DOHH2 (cell line): ENCODE measurements around the gene BTRC.
A peak's percentile ranks its signal among the peaks of the same experiment; 100 is the strongest.

Experiments
- H3F3A ChIP-seq: fragments of 200-600 bp; sonication (generic), shearing (Covaris generic); 2 replicates; pipeline ENCODE4 v1.6.0; 2016; ENCODE audit warnings: antibody characterized with exemption, mild to moderate bottlenecking; ENCODE audit not compliant: control insufficient read depth, insufficient read depth
- H3K27ac ChIP-seq: fragments of 200-600 bp; sonication (generic); 2 replicates; pipeline ENCODE4 v1.5.1; 2014; ENCODE audit warnings: low read depth, mild to moderate bottlenecking, low read length, moderate library complexity
- H3K27me3 ChIP-seq: fragments of 200-600 bp; sonication (generic); 2 replicates; pipeline ENCODE4 v1.6.1; 2014; ENCODE audit warnings: mild to moderate bottlenecking, low read length, mixed read lengths; ENCODE audit not compliant: control insufficient read depth
- H3K36me3 ChIP-seq: fragments of 200-600 bp; sonication (generic); 2 replicates; pipeline ENCODE4 v1.6.1; 2014; ENCODE audit warnings: mild to moderate bottlenecking, low read length, moderate library complexity, mixed read lengths; ENCODE audit not compliant: control insufficient read depth
- H3K4me1 ChIP-seq: fragments of 200-600 bp; sonication (generic); 2 replicates; pipeline ENCODE4 v1.6.1; 2014; ENCODE audit warnings: mild to moderate bottlenecking, low read length, mixed read lengths; ENCODE audit not compliant: control insufficient read depth
- H3K4me2 ChIP-seq: fragments of 200-600 bp; sonication (generic); 2 replicates; pipeline ENCODE4 v1.6.0; 2014; ENCODE audit warnings: mild to moderate bottlenecking, low read length, moderate library complexity
- H3K4me3 ChIP-seq: fragments of 200-600 bp; sonication (generic); 2 replicates; pipeline ENCODE4 v1.5.1; 2014; ENCODE audit warnings: mild to moderate bottlenecking, low read length, mixed read lengths
- H3K79me2 ChIP-seq: fragments of 200-600 bp; sonication (generic); 2 replicates; pipeline ENCODE4 v1.6.1; 2014; ENCODE audit warnings: mild to moderate bottlenecking, low read length, mixed read lengths; ENCODE audit not compliant: control insufficient read depth
- H3K9me2 ChIP-seq: fragments of 200-600 bp; sonication (generic); replicated peaks from 2 replicates; pipeline ENCODE4 v1.6.1; 2014; ENCODE audit warnings: mild to moderate bottlenecking, low read length, mixed read lengths; ENCODE audit not compliant: control insufficient read depth
- H3K9me3 ChIP-seq: fragments of 200-600 bp; sonication (generic); 2 replicates; pipeline ENCODE4 v1.6.1; 2014; ENCODE audit warnings: antibody characterized with exemption, low read length, mixed read lengths; ENCODE audit not compliant: control insufficient read depth, insufficient read depth
- H4K20me1 ChIP-seq: fragments of 200-600 bp; sonication (generic); 2 replicates; pipeline ENCODE4 v1.6.0; 2014; ENCODE audit warnings: low read depth, mild to moderate bottlenecking, antibody characterized with exemption, low read length, moderate library complexity; ENCODE audit not compliant: control insufficient read depth, insufficient read depth
- EZH2phosphoT487 ChIP-seq: fragments of 200-600 bp; sonication (generic); IDR thresholded peaks from 2 replicates; pipeline ENCODE4 v1.6.1; 2017; ENCODE audit warnings: borderline replicate concordance, mild to moderate bottlenecking, antibody characterized with exemption, low read length, moderate library complexity, mixed read lengths
- TF ChIP-seq, protein P1 (sequence below): fragments of 200-600 bp; sonication (generic); IDR thresholded peaks from one replicate; pipeline ENCODE4 v1.5.1; 2014; ENCODE audit warnings: antibody characterized with exemption, mild to moderate bottlenecking, low read depth, low read length; ENCODE audit not compliant: poor library complexity, severe bottlenecking

The BTRC gene

GRCh38 chr10:101567165-101568006, 213.4 kb downstream of the BTRC start:
- no peaks in the 10 kb centered on the region; the same call in 1 of the 2 replicates for H4K20me1 ChIP-seq
- H3K36me3 ChIP-seq: no peaks in the 10 kb centered on the region
- H3K9me3 ChIP-seq: no peaks in the 10 kb centered on the region
- TF ChIP-seq, protein P1, sequence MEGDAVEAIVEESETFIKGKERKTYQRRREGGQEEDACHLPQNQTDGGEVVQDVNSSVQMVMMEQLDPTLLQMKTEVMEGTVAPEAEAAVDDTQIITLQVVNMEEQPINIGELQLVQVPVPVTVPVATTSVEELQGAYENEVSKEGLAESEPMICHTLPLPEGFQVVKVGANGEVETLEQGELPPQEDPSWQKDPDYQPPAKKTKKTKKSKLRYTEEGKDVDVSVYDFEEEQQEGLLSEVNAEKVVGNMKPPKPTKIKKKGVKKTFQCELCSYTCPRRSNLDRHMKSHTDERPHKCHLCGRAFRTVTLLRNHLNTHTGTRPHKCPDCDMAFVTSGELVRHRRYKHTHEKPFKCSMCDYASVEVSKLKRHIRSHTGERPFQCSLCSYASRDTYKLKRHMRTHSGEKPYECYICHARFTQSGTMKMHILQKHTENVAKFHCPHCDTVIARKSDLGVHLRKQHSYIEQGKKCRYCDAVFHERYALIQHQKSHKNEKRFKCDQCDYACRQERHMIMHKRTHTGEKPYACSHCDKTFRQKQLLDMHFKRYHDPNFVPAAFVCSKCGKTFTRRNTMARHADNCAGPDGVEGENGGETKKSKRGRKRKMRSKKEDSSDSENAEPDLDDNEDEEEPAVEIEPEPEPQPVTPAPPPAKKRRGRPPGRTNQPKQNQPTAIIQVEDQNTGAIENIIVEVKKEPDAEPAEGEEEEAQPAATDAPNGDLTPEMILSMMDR: no peak
- no peak for TF ChIP-seq EZH2phosphoT487
- no peak overlapping the region for H3K4me3 ChIP-seq
- peak overlapping the region; percentile 68 for H3K4me2 ChIP-seq
- peaks cover 52% of the 10 kb centered on the region for H3K27me3 ChIP-seq
- no peaks in the 10 kb centered on the region for H3F3A ChIP-seq
- H3K4me1 ChIP-seq: peaks cover 25% of the 10 kb centered on the region
- no peaks in the 10 kb centered on the region for H3K9me2 ChIP-seq
- H3K27ac ChIP-seq: no peak overlapping the region
- H3K79me2 ChIP-seq: no peaks in the 10 kb centered on the region

DNA sequence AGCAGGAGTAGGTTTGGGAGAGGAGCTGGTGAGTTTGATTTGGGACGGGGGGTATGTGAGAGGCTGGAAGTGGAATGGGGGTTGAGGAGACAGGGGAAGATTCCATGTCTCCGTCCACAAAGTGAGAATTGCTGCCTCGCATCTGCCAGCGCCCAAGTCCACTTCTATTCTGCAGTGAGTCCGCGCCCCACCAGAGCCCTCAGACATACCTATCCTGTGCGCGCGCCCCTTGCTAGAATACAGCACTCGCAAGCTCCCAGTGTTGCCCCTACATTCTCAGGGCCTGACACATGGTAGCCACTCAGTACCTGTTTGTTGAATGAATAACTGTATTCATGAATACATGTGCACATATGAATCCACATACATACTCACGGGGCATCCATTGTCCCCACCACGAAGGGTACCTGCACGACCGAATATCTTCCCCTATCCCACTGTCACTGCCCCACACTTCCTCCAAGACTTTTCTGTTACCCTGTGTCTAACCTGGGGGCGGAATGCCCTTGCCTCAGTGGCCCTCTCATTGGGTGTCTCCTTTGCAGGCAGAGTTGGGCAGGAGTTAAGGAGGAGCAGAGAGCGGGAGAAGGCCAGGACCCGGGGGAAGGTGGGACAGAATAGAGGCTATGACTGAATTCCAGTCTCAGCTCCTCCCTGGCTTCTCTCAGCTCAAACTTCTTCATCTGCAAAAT, 214.2 kb downstream of the BTRC start:
- TF ChIP-seq EZH2phosphoT487: no peak
- TF ChIP-seq, protein P1: no peak
- H3K27ac ChIP-seq: no peak overlapping the region
- H3K27me3 ChIP-seq: peaks cover 54% of the 10 kb centered on the region

GRCh38 chr10:101569323-101569621, 215.3 kb downstream of the BTRC start:
- no peak for TF ChIP-seq EZH2phosphoT487
- TF ChIP-seq, protein P1: no peak
- peaks cover 54% of the 10 kb centered on the region for H3K27me3 ChIP-seq
- H3K9me3 ChIP-seq: no peaks in the 10 kb centered on the region
- no peaks in the 10 kb centered on the region for H3K9me2 ChIP-seq
- no peaks in the 10 kb centered on the region for H3K79me2 ChIP-seq
- peaks cover 25% of the 10 kb centered on the region for H3K4me1 ChIP-seq
- peak overlapping the region; percentile 96 for H3K4me2 ChIP-seq
- peak overlapping the region; percentile 80; the same call in 1 of the 2 replicates for H3K4me3 ChIP-seq
- no peaks in the 10 kb centered on the region for H3K36me3 ChIP-seq
- H4K20me1 ChIP-seq: no peaks in the 10 kb centered on the region; the same call in 1 of the 2 replicates
- H3F3A ChIP-seq: no peaks in the 10 kb centered on the region
- H3K27ac ChIP-seq: no peak overlapping the region

More for the DNA sequence above, 214.2 kb downstream of the BTRC start:
- Histone ChIP-seq H3K9me2 (no peaks in the 10 kb centered on the region), H3K4me1 (peaks cover 25% of the 10 kb centered on the region), H3K9me3 (no peaks in the 10 kb centered on the region), H3K4me2 (no peak overlapping the region), H3K4me3 (no peak overlapping the region), H3F3A (no peaks in the 10 kb centered on the region), H4K20me1 (no peaks in the 10 kb centered on the region; the same call in 1 of the 2 replicates), H3K36me3 (no peaks in the 10 kb centered on the region), H3K79me2 (no peaks in the 10 kb centered on the region)
